GM10248 (cell line): Measurements from ENCODE around the gene TACC2.

ENCODE experiments used
- CTCF ChIA-PET: fragments of 300-600 bp; sonication (Branson Sonifier 250); formaldehyde crosslinking; extraction: SDS; loops from one replicate; lab custom pipeline; 2021; ENCODE audit warnings: antibody characterized with exemption; lab: Yijun Ruan, JAX
- POLR2A ChIA-PET: fragments of 350-650 bp; sonication (Branson Sonifier 250); formaldehyde crosslinking; extraction: SDS; loops from one replicate; lab custom pipeline; 2020; ENCODE audit warnings: antibody characterized with exemption; lab: Yijun Ruan, JAX
- DNase-seq: peaks from one replicate; pipeline ENCODE4 v3.0.0; 2012; ENCODE audit errors: extremely low spot score
- CTCF ChIP-seq: IDR thresholded peaks from 2 replicates; pipeline ENCODE4 v1.5.1; 2012; ENCODE audit warnings: mild to moderate bottlenecking, low read depth; ENCODE audit errors: extremely low read depth, missing control alignments, control extremely low read depth

Gene TACC2

GRCh38 chr10:122276611-122277208, 287.7 kb downstream of the TACC2 start:
- ChIA-PET POLR2A (no interaction called here), CTCF (interaction anchor here (1.9 to 6.4 kb wide), 3 partner anchors 7 to 289 kb away, joined by 6 to 74 read pairs (median 57); partner anchors contain the start of gene BTBD16)
- DNase-seq: no peak

GRCh38 chr10:122277526-122278136, 288.7 kb downstream of the TACC2 start:
- ChIA-PET POLR2A (no interaction called here), CTCF (interaction anchor here (1.2 to 11.6 kb wide), 5 partner anchors 8 to 288 kb away, joined by 5 to 86 read pairs (median 57); partner anchors contain the start of gene BTBD16)
- no peak for TF ChIP-seq CTCF
- no peak for DNase-seq

More at GRCh38 chr10:122276611-122277208, 287.7 kb downstream of the TACC2 start:
- TF ChIP-seq CTCF: no peak

DNA sequence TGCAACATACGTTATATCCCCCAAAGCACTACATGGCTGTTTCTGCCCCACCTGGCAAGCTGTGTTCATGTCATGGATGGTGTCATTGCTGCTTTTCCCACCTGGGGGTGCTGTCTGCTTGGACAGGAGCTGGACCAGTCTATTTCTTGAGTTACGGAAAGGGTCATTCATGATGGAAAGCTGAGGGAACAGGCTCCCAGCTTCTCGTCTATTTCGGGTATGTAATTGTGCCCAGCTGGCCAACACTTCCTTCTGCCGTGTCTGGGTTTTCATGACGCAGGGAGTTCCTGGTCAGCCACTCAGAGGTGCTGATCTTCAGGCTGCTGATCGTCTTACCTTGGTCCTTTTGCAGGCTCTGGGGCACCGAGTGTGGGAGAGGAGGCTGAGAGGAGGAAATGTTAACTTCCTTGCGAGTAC, 290.8 kb downstream of the TACC2 start:
- TF ChIP-seq CTCF: peak; percentile 67
- ChIA-PET CTCF (interaction anchor here (0.7 to 11.6 kb wide), 20 partner anchors 10 to 288 kb away, joined by 3 to 86 read pairs (median 5); partner anchors contain the start of gene BTBD16), POLR2A (no interaction called here)
- peak; percentile 37 for DNase-seq

GRCh38 chr10:122280156-122280555, 291.2 kb downstream of the TACC2 start:
- CTCF ChIA-PET: interaction anchor here (0.7 to 11.6 kb wide), 18 partner anchors 10 to 287 kb away, joined by 3 to 86 read pairs (median 6); partner anchors contain the start of gene BTBD16
- POLR2A ChIA-PET: no interaction called here
- TF ChIP-seq CTCF: no peak
- no peak for DNase-seq

DNA sequence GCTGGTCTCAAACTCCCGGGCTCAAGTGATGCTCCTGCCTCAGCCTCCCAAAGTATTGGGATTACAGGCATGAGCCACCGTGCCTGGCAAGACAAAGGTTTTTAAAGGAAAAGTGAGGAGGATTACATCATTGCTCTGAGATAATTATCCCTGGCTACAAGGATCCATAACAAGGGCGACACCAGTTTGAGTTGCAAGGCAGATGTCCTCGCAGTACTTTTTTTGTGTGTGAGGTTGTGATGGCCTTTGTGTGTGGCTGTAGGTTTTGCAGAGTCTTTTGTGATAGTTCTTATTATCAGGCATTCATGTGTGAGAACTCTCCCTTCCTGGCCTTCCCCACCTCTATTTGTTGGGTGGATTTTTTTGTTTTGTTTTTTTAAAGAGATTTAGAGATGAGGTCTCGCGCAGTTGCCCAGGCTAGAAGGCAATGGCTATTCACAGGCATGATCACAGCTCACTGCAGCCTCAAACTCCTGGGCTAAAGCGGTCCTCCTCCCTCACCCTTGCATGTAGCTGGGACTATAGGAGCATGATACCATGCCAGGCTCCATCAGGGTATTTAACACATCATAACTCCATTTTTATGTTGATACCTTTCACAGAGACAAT, 292.2 kb downstream of the TACC2 start:
- ChIA-PET POLR2A (no interaction called here), CTCF (interaction anchor here (2.1 to 11.6 kb wide), 6 partner anchors 9 to 286 kb away, joined by 13 to 86 read pairs (median 32); no protein-coding TSS in a partner anchor)
- TF ChIP-seq CTCF: no peak
- DNase-seq: no peak

DNA sequence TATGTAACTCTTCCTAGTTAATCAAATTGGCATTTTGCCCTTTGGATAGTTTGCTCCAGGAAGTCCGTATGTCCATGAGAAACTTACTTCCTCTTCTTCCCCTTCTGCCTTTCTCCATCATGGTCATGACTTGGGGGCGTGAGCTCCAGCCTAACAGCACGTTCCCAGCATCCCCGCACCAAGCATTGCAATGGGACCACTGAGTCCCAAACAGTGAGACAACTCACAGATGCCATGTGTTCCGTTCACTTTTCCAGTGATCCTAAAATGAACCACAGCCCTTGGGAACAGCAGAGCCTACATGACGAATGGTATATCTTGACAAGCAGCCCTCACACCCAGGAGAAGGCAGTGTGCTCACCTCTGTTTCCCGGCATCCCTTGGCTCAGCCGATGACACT, 292.8 kb downstream of the TACC2 start:
- no peak for DNase-seq
- CTCF ChIA-PET: interaction anchor here (1.1 to 11.6 kb wide), 7 partner anchors 8 to 286 kb away, joined by 3 to 86 read pairs (median 21); no protein-coding TSS in a partner anchor
- no peak for TF ChIP-seq CTCF
- POLR2A ChIA-PET: no interaction called here
